ENCODE measurements around the gene ID4.

- no peak for TF ChIP-seq SUZ12 (IDR thresholded peaks at IDR 0.05; ENCODE audit: extremely low read depth, insufficient read depth, insufficient read length)
- TF ChIP-seq ZNF274 (IDR thresholded peaks at IDR 0.05; ENCODE audit: low read depth, low read length), result no peak
- TF ChIP-seq YY1 (IDR thresholded peaks at IDR 0.05; ENCODE audit: insufficient read depth, insufficient read length), result no peak
Observed at GRCh38 chr6:19864285-19864684, 27.1 kb downstream of the ID4 start.

Measured in NT2/D1 (cell line).